NCI-H510A treated with DMSO at 0.1 percent for 48 hours (cell line): ENCODE results near the gene BPIFB4.
"Not testable (repeated sequence)": the region's sequence is repeated elsewhere in the genome, so short reads cannot be mapped to it uniquely, and the experiment has no call there.

Experiments
- DNase-seq: peaks from one replicate; lab custom pipeline; 2025; lab: John Stamatoyannopoulos, UW

Gene BPIFB4

DNA sequence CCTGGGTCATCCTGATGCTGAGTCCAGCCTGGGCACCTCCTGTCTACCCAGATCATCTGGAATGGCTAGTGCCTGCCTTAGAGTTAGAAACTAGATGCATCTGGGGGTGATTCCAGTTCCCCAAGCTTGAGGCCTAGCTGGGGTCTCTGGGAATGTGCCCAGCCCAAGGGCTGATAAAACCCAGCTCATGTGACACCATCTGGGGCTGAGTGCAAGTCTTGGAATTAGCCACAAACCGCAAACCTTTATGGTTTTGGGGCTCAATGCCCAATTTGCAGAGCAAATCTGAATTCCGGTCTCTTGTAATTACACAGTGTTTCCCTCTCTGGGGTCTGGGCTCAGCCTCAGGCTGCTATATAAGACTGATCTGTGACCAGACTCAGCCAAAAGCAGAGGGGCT lies at the start of gene BPIFB4:
BPIFB4 (plus strand) TSS at position 385 of the 400 bp plus-strand sequence. CDS start 1,884 bp downstream, outside the sequence.
- DNase-seq: no peak

DNA sequence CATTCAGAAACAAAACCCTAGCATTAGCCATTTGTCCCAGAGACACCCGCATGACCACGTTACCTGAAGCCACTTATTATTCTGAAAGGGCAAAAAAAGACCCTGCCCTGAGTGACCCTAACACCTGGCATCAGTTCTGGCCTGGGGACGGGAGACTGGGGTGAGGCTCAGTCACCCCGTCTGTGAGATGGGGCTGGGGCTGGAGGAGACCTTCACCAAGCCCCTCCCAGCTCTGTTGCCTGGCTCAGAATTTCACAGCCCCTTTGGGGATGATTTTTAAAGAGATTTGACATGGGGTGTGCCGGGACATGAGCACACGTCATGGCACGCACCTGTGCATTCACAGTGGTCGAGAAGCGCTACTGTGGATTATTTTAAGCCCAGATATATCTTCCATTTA lies 49.4 kb upstream of the BPIFB4 start:
- no peak for DNase-seq

DNA sequence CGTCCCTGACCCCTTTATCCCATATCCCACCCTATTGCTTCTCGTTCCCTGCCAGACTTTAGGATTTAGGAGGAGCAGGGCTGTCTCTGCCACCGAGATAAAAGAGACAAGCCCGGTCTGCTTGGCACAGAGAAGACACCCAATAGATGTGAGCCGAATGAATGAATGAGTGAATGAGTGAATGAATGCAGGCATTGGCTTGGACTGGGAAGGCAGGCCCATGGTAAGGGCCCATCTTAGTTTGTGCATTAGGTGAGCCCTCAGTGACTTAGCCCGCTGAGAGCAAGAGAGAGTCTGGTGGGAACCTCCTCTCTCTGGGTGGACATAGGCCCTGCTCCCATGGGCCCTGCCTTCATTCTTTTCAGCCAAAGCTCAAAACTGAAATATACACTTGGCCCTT lies 48.9 kb upstream of the BPIFB4 start:
- DNase-seq: no peak

DNA sequence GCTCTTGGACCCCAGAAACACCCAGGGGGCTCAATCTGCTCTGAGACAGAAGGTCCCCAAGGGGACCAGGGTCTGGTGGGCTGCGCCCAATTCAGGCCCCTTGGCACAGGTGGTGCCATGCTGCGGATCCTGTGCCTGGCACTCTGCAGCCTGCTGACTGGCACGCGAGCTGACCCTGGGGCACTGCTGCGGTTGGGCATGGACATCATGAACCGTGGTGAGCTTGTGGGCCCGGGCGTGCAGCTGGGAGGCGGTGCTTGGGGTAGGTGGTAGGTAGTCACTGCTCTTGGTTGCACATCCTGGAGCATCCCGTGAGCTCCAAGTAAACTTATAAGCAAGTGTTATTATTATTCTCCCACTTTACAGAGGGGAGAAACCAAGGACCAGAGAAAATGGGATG lies 47.9 kb upstream of the BPIFB4 start, which contains the start of gene BPIFB6:
BPIFB6 (plus strand) TSS at position 118 of the 400 bp plus-strand sequence; CDS start at position 118, 0 bp downstream.
- DNase-seq: no peak

DNA sequence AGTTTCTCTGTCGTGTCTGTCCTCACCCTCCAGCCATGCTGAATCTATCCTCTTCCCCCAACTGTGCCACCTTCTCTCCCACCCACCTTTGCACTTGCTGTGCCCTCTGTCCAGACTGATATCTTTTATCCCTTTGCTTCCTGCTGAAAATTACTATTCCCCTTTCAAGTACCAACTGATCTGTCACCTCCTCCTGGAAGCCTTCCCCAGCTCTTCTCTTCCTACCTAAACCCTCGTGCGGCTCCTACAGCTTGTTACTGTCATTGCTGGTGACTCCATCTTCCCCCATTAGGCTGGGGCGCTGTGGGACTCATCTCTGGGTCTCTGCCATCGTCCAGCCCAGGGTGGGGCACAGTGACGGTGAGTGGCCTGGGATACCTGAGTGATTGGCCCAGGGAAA lies 46.9 kb upstream of the BPIFB4 start:
- DNase-seq: no peak

DNA sequence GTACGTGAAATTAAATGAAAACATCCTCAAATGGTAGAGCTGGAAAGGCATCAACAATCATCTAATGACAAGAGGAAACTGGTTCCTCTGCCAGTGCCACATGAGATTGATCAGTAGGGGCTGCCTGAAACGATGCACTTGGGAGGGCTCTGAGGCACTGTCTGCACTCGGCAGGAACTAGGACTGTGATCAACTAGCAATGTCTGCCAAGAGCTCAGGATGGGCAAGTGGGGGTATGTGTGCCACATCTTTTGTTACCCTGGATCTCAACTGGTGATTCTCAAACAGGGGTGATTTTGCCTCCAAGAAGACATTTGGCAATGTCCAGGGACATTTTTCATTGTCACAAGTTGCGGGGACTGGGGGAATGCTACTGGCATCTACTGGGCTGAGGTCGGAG lies 46.1 kb upstream of the BPIFB4 start:
- DNase-seq: no peak

DNA sequence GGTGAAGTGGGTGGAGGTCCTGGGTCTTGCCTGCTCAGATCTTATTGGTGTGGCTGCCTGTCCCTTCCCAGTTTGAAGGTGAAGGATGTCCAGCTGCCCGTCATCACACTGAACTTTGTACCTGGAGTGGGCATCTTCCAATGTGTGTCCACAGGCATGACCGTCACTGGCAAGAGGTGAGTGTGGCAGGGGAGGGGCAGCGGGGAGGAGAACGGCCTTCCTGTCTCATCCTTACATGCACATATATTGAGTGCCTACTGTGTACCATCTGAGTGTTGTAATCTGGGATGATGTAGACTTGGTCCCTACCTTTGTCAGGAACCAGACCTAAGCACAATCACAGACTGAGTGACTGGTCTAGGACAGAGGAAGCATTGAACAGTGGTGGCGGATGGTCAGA lies 45.3 kb upstream of the BPIFB4 start:
- no peak for DNase-seq

DNA sequence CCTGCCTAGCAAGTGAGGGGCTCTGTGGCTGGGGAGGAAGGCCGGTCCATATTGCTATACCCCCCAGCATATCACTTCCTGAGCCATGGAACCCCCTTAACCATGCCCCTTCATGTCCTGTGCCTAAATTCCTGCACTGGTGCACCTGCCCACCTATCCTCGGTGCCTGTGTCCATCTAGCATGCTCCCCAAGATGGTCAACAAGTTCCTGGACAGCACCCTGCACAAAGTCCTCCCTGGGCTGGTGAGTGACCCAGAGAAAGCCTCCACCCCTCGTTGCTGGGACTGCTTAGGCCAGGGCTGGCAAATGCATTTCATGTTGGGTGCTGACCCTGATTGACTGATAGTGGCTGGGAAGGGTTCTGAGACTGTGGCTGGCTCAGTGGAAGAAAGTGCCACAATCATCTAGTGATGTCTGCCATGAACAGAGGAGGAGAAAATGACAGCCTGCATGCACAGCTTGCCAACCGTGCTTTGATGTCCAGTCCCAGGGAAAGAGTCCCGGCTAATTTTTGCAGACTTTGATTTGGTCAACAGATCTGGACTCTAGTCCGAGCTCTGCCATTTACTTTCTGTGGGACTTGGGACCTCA lies 44.4 kb upstream of the BPIFB4 start:
- no peak for DNase-seq

DNA sequence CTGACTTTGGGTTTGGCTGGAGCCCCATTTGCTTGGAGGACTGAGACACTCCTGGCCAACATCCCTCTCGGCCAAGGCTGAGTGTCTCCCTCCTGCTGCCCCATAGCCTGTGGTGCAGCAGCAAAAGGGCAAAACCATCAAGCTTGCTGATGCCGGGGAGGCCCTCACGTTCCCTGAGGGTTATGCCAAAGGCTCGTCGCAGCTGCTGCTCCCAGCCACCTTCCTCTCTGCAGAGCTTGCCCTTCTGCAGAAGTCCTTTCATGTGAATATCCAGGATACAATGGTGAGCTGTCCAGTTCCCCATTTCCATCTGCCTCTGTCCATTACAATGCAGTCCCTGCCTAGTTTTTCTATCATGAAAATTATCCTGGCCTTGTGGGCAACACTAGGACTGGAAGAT lies 42.0 kb upstream of the BPIFB4 start:
- no peak for DNase-seq

DNA sequence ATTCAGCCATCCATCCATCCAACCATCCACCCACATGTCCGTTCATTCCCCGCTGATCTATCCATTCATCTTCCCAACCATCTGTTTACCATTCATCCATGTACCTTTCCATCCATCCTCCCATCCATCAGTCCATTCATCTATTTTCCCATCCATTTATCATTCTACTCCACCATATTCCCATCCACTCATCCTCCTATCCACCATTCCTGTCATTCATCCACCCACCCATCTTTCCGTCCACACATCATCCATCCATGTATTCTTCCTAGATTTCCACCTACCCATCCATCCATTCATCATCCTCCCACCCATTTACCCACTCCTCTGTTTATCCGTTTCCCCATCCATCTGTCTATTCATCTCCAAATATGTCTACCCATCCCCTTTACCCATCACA lies 41.2 kb upstream of the BPIFB4 start:
- no peak for DNase-seq

DNA sequence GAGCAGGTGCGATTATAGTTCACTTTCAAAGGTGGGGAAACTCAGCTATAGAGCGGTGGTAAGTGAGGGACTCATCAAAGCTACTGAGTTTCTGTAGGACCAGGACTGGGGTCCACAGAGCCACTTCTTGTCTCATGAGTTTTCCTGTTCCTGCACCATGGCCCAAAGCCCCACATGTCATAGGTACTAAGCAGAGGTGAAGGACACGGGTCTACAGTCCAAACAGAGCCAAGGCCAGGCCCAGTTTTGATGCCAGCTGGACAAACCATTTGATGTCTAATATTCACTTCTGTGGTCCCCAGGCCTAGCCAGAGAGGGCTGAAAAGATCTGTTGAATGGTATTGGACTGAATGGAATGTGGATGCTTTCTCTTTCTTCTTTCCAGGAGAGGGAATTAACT lies 37.0 kb upstream of the BPIFB4 start:
- DNase-seq: no peak

DNA sequence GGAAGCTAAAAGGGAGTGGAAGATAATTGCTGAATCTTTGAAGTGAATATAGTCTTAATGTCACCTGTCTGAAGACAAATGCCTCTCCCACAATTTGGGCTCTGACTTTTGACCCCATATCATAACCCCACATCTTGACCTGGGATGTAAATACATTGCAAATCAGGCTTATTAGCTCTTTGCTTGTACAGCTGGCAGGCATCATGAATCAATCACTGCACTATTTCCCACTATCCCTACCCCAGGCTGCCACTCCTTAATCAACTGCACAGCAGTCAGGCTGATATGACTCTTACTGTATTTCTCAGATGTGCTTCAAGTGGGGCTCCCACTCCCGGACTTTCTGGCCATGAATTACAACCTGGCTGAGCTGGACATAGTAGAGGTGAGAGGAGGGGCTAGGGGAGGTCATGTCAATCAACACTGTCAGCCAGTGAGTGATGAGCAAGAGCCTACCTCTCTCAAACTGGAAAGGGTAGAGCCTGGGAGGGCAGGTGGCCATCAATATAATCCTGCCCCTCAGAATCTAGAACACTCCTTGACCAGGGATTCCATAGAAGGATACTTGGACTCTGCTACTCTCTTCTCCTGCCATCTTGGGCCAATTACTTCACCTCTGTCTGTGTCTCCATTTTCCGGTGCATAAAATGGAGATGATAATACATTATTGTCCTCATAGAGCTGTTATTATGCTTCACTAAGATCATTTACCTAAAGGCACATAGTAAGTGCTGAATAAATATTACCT lies 36.3 kb upstream of the BPIFB4 start:
- DNase-seq: no peak

DNA sequence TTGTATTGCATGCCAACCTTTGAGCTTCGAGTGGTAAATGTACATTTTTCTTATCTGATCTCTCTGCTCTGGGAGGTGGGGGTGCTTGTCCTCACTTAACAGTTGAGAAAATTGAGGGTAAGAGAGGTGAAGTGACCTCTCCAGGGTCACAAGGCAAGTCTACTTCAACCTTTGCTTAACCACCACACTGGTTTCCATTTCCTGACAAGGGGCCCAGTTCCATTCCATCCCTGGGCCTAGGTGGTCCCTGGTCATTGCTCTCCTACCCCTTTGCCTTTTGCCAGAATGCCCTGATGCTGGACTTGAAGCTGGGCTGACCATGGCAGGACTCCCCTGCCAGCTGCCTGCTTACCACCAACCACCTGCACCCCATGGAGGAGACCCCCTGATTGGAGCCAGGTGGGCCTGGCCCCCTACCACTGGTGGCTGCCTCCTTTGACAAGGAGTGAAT lies 35.7 kb upstream of the BPIFB4 start:
- no peak for DNase-seq

DNA sequence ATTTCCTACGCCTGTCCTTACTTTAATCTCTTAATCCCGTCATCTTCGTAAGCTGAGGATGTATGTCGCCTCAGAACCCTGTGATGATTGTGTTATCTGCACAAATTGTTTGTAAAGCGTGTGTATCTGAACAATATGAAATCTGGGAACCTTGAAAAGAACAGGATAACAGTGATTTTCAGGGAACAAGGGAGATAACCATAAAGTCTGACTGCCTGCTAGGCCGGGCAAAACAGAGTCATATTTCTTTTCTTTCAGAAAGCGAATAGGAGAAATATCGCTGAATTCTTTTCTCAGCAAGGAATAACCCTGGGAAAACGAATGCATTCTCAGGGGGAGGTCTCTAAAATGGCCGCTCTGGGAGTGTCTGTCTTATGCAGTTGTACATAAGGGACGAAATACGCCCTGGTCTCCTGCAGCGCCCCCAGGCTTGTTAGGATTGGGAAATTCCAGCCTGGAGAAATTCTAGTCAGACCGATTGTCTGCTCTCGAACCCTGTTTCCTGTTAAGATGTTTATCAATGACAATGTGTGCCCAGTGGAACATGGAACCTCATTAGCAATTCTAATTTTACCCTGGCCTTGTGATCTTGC lies 34.2 kb upstream of the BPIFB4 start:
- DNase-seq: not testable (repeated sequence)

DNA sequence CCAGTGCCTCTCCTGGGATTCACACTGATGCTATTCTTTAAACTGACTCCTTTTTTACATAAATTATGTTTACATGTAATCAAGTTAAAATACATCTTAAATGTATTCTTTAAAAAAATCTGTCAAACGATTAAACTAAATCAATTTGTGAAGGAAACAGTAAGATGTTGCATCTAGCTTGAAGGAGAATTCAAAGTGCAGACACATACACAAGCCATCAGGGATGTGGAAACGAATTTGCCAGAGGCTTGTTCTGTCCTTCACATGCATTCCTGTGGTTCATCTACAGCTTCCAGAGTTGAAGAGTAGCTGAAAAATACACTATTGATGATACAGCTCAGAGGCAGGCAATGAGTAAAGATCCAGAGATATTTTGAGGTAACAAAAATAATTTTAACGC lies 33.0 kb upstream of the BPIFB4 start:
- DNase-seq: no peak

DNA sequence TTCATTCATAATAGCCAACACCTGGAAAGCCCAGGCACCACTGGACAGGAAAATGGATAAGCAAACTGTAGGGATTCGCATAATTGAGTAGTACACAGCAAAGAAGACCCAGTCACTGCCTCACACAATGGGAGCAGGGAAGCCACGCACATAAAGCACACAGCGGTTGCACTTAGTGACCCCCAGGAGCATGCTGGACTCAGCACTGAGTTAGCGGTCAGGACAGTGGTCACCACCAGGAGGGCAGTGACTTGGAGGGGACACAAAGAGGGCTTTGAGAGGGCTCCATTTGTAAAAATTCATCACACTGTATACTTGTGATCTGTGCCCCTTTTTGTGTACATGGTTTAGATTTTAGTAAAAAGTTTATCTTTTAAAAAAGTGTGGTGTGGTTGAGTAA lies 28.1 kb upstream of the BPIFB4 start:
- no peak for DNase-seq

DNA sequence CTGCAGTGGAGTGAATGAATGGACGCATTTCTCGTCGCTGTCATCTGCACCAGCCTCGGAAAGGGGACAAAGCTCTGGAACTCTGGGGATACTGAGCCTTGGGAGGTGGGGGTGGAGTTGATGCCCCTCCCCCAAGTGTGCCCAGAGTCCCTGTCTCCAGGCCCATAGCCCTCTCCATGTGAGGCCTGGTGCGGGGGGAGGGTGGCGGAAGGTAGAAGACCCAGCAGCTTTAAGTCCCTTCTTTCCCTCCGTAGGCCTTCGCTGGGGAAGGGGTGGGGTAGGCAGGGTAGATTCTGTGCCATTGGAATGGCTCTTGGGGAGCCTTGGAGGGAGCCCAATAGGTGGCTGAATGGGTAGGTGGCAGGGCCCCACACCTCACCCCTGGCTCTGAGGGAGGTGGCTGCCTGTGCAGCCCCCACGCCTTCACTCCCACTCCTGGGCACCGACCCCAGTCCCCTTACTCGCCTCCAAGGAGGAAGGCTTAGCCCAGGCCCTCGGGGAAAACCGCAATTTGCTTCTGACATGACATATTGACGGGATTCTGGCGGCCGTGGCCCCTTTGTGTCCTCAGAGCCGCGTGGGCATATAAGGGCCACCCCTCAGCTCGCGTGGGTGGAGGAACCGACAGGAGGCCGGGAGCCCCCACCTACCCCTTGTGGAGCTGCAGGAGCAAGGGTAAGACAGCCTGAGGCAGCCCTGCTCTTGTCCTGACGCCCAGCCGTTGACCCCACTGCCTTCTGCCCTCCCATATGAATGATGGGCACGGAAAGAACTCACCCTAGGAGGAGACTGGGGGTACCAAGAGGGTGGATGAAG lies 25.9 kb upstream of the BPIFB4 start, which contains the start of gene BPIFB3:
BPIFB3 (plus strand) TSS at position 613 of the 816 bp plus-strand sequence. CDS start 1,533 bp downstream, outside the sequence.
- no peak for DNase-seq

DNA sequence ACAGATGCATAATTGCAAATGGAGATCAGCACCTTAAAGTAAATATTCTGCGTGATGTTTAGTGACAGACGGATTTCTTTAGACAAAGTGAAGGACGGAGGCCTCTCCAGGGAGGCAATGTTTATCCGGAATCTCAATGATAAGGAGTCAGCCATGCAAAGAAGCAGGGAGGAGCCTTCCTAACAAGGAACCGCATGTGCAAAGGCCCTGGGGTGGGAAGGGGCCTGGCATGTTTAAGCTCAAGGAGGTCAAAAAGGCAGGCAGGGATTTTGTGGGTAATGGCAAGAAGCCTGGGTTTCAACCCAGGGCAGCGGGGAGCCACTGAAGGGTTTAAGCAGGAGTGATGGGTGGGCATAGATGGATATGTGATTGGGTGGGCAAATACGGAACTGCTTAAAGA lies 25.1 kb upstream of the BPIFB4 start:
- DNase-seq: no peak

DNA sequence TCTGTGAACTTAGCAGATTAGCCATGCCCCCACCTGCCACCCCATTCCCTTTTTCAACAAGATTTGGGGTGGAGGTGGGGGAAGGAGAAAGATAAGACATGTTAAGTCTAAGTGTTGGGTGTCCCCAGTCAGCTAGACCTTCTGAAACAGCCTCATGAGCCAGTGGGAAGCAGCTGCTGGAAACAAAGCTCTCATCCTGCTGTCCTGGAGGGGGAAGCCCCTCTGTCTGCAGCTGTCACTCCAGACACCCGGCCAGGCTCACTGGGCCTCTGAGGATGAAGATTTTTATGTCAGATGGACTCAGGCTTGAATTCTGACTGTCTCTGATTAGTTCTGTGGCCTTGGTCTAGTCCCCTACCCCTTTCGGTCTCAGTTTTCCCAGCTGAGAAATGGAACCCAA lies 24.7 kb upstream of the BPIFB4 start:
- no peak for DNase-seq

DNA sequence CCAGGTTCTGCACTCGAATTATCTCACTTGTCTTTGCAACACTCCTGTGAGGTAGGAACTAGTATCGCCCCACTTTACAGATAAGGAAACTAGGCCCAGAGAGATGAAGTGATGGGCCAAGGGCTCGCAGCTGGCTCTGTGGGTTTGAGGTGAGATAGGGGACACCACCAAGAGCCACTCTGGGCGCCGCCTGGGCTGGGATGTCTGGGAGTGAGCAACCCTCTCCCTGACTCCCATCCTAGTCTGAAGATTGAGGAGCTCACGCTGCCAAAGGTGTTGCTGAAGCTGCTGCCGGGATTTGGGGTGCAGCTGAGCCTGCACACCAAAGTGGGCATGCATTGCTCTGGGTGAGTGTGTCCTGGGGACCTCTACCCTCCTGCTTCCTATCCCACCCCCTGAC lies 20.3 kb upstream of the BPIFB4 start:
- DNase-seq: no peak

DNA sequence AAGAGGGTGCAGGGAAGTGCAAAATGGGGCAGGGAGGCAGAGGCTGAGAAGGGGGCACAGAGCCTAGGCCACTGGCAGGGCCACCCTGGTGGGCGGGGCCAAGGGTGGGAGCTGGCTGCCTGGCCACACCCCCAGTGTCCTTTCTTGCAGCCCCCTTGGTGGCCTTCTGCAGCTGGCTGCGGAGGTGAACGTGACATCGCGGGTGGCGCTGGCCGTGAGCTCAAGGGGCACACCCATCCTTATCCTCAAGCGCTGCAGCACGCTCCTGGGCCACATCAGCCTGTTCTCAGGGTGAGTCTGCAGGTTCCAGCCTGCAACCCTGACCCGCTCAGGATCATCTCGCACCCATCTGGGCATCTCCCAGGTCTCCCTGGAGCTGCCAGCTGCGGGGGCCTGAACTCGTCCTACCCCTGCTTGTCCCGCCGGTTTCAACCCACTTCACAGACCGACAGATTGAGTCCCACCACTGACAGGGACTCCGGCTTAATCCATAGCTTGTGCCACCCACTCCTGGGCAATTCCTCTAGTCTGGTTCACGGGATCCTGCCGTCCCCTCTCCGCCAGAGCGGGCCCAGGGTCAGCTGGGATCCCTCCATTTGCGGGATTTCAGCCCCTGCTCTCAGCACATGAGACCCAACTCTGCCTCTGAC lies 19.6 kb upstream of the BPIFB4 start:
- no peak for DNase-seq

DNA sequence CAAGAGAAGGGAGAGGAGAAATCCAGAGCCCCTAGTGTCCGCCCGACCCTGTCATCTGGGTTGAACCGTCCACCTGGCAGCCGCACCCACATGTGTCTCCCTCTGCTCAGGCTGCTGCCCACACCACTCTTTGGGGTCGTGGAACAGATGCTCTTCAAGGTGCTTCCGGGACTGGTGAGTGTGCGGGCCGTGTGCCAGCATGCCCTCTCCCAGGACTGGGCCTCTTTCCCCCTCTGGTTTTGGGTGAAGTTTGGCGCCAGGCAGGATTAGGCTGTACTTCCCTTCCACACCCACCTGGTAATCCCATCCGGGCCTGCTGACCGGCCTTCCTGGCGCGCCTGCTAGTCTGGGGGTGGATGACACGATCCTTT lies 17.8 kb upstream of the BPIFB4 start:
- no peak for DNase-seq
